Measurements from ENCODE around the gene NTNG1.

NTNG1 gene

GRCh38 chr1:107419003-107419402 is 278.2 kb downstream of the NTNG1 start:
- no peak for DNase-seq

DNA sequence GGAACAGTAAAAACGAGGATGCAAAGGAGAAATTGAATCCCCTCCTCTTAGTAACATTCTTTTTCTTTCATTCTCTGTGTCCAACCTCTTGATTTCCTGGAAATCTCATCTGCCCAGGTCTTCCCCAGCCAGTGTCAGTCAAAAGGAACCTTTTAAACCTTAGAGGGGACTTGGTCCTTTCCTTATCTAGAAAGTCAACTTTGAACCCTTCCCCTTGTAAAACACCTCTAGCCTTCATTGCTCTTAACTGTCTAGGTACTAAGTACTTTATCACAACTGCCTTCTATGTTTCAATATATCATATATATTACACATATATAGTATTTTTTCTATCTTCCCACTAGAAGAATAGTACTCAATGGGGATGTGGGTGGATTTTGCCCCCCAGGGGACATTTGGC is 282.1 kb downstream of the NTNG1 start:
- DNase-seq: no peak

GRCh38 chr1:107430540-107431228 is 289.8 kb downstream of the NTNG1 start:
- DNase-seq: peak; percentile 14 to 65

- DNase-seq: no peak
Measured at GRCh38 chr1:107432108-107432507, 291.3 kb downstream of the NTNG1 start.

GRCh38 chr1:107433068-107433467 is 292.2 kb downstream of the NTNG1 start:
- no peak for DNase-seq

DNA sequence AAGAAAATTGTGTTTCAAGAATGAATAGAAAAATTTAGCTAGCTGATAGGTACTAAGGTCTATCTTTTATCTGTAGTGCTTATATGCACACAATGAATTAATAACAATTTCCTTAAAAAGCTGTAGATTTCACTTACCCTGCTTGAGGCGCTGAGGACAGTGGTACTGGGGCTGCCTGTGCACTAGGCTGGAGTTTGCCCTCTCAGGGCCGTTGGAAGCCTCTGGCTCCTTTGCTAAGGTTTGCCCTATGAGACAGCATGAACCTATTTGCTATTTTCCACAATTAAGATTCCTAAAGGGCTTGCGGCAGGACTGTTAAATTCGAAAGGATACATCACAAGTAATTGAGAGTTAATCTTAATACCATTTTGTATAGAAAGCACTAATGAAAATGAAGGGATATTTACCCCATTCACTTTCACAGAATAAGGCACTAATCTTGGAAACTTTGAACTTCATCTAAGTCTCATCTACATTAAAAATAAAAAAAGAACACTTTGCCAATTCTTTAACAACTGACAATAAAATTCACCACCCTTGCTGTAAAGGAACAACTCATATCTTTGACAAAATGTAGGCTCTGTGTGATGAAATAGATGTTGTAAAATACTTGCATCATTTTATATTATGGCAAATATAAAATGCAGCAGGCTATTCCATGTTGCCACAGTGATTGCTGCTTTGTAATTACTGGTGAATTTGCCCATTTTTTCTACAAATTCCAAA is 293.0 kb downstream of the NTNG1 start:
- no peak for DNase-seq

DNA sequence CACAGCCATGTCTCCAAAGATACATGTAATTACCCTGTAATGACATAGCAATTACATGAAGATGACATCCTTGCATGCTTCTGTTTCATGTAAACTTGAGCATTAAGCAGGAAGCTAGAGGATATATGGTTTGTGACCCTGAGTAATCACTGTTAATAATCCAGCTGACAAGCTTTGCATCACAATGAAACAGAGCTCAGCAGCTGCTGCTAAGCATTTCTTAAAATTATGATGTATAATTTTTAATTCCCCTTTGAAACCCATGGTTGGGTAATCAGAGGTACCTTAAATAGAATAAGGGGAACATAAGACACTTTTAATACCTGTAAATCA is 293.5 kb downstream of the NTNG1 start:
- no peak for DNase-seq

DNA sequence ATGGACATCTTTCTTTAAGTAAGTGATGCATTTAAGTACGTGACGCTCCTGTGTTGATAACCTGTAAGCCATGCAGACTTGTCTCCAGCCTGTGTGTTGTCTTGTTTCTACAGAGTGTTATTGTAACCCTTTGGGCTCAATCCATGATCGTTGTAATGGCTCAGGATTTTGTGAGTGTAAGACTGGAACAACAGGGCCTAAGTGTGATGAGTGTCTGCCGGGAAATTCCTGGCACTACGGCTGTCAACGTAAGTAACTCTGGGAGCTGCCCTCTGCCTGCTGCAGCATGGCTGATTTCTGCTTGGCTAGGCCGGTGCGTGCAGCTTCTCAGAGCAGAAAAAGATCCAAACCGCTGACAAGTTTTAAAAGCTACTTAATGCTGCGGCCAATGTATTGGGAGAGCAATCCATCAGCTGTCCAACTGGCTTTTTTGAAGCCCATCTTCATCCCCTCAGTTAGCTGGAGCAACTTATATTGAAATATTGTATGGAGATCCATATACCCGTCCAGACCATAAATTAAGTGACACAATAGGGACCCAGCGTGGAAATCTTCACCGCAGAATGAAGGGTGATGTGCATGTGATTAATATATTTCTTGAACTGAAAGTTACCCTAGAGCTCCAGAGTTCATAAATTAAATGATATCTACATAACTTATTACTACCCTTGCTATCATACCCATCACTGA is 295.9 kb downstream of the NTNG1 start:
- DNase-seq: no peak

DNA sequence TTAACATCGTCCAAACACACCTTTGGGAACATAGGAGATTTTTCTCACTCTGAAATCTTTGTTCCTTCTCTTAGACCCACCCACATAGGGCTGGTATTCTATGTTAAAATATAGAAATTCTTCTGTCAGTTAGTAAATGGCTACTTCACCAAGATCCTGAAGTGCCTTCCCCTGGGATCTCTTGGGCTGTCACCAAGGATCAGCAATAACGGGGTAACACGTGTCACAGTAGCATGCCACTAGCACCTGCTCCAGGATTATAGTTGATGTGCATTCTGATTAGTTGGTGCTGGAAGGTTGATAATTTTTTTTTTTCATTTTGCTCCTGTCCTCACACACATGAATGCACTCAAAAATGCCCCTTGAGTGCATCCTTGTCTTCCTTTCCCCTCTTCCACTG is 298.7 kb downstream of the NTNG1 start:
- no peak for DNase-seq

DNA sequence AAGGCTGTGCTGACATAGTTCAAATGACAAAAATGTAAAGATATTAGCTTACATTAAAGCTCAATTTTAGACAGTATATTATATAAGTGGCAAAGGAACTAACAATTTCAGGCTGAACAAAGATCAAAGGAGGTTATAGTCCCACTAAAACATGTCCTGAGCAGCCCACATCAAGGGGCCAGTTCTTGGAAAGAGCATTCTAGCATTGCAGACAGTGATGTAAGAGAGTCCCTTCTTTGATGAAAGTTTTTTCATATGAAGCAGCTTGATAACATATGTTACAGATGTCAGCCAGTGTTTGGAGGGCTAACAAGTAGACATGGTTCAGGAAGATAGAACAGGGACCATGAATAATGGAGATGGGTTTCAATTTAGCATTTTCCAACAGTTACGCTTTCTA is 301.7 kb downstream of the NTNG1 start:
- no peak for DNase-seq

- DNase-seq: no peak
Measured at GRCh38 chr1:107443027-107443426, 302.2 kb downstream of the NTNG1 start.

DNA sequence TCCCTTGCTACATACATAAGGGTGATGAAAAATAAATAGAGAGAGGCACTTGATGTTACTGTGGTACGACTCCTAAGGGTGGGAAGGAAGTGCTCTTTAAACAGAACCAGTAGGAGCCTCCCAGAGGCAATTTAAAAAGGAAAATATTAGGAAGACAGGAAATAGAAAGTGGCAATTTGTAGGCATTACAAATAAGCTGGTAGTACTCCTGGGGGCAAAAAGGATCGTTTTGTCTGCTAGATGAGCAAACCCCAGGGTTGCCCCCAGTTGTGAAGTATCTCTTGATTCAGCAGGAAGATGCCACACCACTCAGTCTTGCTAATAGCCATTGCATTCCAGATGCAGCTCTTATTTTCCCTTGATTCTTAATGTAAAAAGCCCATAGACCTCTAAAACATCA is 303.0 kb downstream of the NTNG1 start:
- no peak for DNase-seq

DNA sequence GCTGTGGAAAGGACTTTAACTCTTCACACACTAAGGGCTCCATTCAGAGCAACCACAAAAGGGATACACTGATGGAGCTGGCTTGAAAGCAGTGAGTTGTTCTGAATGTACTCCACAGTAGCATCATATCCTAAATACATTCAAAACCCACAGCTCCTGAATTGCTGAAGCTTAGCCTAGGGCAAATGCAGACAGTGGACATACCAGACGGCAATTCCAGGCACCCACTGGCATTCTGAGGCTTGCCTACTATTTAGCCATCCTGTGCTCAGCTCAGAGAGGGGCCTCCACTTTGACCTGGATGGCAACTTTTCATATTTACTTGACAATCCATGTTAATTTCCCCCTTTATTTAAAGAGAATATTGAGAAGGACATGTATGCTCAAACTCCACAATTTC is 303.5 kb downstream of the NTNG1 start:
- DNase-seq: no peak

GRCh38 chr1:107449326-107449725 is 308.5 kb downstream of the NTNG1 start:
- no peak for DNase-seq

DNA sequence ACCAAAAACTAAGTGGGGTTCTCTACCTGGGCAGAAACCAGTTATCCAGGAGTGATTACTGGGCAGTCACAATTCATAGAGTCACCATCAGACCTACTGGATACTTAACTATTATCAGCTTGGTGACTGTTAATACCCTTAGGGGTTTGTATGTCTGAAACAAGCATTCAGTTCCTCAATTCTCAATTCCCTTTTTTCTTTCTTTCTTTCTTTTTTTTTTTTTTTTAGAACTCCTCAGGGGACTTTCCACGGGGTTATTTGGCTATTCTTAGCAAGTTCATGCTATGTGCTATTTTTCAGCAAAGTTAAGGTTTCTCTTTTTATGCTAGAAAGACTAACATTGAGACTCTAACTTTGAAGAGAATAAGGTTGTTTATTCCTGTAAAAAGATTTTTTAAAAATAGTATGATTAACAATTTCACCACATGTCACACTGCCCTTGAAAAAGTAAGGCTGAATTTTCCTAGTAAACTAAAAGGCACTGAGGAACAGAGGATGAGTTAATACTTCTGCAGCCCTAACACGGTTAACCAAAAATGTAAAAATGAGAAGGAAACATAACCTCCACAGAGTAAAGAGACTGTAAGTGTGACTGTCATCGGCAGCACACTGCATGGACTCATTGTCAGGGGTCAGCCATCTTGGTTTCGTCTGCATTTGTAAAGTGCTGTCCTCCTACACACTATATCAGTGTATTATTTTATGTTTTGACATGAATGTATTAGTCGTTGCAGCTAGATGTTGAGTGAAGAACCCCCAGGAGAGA is 310.2 kb downstream of the NTNG1 start:
- DNase-seq: no peak

DNA sequence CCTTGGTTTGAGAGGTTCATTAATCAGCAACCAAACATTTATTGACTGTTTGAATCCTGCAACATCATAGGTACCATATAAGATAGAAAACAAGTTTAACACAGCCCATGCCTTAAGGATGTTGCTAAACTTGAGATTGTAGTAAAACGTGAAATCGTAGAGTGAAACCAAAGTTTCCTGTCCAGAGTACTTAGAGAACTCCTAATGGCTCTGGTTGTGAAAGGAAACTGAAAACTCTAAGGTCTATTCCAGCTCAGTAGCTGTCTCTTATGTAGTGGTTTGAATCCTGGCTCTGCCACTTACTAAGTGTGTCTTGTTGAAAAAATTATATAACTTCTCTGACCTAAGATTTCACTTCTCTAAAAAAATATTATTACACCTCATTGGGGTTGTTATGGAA is 310.9 kb downstream of the NTNG1 start:
- DNase-seq: no peak

DNA sequence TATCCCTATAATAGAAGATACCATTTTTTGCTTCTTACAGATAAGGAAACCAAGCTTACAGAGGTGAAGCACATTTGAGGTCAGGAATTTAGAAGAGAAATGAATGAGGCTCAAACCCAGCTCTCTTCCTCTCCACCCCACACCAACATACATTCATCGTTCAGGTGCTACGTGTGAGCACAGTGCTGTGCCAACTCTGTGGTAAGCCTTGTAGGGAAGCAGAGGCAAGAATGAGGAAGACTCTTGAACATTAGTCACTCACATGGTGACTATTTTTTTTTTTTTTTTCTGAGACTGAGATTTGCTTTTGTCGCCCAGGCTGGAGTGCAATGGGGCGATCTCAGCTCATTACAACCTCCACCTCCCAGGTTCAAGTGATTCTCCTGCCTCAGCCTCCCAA is 314.0 kb downstream of the NTNG1 start:
- no peak for DNase-seq

GRCh38 chr1:107457989-107458388 is 317.1 kb downstream of the NTNG1 start:
- no peak for DNase-seq

DNA sequence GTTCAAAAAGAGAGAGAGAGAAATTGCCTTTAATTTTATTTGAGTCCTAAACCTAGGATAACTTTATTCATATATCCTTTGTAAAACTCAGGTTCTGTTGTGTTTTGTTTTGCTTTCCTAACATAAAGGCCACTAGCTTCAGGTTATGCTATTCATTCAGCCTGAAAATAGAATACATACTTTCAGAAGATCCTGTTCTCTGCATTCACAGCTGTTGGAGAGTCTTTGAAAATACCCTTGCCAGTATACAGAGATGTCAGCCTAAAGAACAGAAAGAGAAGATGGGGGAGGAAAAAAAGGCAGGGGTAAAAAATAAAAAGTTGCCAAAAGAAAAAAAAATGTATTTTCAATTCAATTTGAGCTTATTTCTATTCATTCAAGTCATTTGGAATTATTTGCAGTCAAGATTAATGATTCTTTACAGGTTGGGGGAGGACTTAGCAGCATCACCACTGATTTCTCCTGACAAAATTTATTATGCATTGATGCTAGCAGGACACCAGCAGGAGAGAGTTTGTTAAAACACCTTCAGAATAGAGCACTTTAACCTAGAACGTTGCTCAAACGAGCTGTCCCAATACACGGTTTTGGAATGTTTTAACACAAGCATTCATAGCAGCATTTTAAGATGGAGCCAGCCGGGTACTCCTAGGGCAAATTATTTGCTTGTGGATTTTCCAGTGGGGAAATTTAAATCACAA is 318.5 kb downstream of the NTNG1 start:
- DNase-seq: no peak

DNA sequence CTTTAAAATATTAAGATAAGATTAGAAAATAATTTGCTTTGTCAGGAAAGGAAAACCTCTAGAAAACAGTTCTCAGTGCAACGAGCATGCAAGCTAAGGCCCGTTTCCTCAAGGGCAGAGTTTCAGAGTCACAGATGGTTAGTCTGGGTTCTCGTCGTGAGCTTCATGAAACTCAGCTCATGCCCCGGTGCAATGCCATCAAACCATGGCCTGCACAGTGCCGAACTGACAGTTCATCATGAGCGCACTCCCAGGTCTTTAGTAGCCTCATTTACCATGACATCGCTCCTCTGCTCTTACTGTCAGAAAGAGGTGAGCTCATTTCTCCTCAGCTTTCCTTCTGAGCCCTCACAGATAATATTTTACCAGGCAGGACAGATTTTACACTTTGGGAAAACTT is 319.2 kb downstream of the NTNG1 start:
- no peak for DNase-seq

DNA sequence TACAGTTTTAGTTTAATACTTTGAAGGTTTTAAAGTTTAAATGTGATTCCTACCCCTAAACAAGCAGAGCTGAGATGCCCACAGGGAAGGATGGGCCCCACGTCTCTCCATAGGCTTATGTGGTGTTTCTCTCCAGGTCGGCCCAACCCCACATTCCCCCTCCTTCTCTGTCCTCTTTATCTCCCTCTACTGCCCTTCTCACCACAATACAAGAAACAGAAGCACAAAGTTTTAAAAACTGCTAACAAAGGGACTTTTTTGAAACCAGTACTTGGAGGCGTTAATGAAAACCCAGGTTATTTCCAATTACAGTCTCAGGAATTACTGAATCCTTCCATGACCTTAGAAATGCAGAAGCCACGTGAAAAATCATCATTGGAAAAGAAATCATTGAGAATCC is 324.0 kb downstream of the NTNG1 start:
- no peak for DNase-seq

- DNase-seq: no peak
Measured at GRCh38 chr1:107467286-107467685, 326.4 kb downstream of the NTNG1 start.

GRCh38 chr1:107467811-107468210 is 327.0 kb downstream of the NTNG1 start:
- no peak for DNase-seq

Measured in NCI-H526 (cell line).